GM20431 (cell line): ENCODE results near the gene MAP3K7.
"Not testable (repeated sequence)": the region's sequence is repeated elsewhere in the genome, so short reads cannot be mapped to it uniquely, and the experiment has no call there.

Experiments
- in situ Hi-C: fragments of 300-500 bp; cut with MseI, MboI; formaldehyde crosslinking; loops from one replicate; pipeline ENCODE4 v1.15.0; 2020; ENCODE audit warnings: low sequenced_read_pairs; ENCODE audit not compliant: unreplicated experiment

MAP3K7 gene

DNA sequence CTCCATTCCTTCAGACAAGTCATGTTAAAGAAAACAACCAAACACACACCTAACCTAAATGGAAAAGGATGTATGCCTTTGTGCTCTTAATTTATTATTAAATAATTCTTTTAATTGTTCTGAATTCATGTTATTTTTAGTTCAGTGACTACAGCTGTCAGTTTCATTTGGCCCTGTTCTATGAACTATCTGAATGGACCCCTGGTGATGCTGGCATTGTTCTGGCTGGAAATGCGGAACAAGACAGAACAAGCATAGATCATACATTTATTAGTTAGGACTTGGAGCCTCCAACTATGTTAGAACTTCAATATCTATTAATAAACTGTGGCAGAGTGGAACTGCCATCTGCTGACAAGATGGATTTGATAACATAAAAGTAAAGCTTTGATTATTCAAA, 5.7 kb downstream of the MAP3K7 start:
- in situ Hi-C loops = no loop called here

DNA sequence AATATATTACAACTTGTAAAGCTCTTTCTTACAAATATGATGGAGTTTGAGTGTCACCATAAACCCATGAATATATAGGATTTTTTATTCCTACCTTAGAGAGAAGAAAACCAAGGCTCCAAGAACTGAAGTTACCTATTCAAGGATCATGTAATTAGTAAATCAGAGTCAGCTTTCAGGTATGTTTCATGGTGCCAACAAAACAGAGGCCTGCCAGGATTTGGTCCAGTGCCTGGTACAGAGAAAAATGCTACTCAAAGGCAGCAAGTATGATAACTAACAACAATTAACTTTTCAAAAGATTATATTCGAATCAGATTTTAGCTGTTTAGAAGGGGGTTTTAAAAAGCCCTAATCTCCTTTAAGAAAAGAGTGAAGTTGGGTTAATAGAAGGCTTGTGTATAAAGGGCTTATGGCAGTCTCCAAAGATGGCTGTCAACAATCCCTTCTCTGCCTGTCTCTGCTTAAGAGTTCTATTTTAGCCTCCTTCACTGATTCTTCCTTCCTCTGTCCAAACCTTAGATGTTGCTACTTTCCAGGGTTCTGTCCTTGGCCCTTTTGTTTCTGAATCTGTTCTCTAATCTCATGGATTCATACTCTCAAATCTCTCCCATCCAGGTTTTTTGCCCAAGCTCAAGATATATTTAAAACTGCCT, 7.8 kb downstream of the MAP3K7 start:
- in situ Hi-C loops = no loop called here

DNA sequence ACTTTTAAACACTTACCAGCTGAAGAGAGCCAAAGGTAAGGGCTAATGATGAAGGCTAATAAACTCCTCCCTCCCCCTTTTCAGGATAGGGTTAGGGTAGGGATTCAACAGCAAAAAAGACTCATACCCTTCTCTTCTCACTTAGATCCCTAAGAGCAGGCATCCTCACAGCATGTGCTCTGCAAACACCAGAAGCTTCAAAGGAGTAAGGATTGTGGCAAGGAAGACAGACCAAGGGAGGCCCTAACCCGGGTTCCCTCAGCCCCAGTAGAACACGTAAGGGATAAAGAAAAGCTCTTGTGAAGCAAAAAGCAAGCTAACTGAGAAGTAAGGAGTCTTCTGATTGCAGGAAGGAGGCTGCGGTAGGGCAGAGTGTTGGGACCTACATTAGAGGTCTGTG, 11.6 kb downstream of the MAP3K7 start:
- in situ Hi-C loops = no loop called here

DNA sequence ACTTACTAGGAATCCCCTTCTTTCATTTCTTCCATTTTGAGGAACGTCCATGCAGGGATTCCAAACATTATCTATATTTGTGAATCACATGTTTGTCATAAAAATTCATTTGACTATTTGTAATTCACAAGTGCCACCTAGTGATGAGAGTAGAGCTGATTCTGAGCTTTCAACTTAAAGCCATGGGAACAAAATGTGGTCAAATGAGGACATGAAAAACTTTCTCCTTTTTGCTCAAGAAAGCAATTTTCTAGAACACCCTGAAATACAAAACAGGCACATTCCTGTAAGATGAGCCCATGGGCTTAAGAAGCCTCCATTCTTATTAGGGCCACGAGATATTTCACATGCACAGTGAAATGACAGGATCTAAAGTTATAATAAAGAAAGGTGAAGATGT, 12.3 kb downstream of the MAP3K7 start:
- in situ Hi-C loops = no loop called here

DNA sequence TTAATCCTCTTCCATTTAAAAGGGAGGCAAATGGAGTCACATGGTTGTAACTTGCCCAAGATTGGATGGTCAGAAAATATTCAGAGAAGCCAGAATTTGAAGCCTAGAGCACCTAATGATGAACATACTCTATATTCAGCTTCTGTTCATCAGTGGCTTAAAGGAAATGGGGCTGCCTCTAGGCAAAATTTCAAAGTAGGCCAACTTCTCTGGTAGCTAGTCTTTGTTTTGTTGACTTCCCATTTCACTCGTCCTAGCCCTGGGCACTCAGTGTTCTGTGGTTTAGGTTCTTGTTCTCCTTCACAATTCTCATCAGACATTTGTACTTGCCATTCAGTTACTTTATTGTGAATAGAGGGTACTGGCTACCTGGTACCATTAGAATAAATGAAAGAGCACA, 13.2 kb downstream of the MAP3K7 start:
- in situ Hi-C loops = no loop called here

DNA sequence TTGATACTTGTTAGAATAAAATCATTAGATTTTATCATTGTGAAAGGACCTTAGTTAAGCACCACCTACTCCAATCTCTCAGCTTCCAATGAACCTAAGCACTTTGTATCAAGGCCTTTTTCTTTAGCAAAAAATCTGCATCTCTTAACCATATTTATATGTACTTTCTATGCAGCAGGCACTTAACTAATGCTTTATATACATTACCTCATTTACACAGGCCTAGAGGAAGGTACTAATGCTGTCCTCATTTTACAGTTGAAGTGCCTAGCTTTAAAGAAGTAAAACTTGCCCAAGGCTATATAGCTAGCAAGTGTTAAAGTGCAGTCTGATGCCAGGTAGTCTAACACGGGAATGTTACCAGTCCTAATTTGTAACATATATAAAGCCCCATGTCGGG, 14.0 kb downstream of the MAP3K7 start:
- in situ Hi-C loops = no loop called here

DNA sequence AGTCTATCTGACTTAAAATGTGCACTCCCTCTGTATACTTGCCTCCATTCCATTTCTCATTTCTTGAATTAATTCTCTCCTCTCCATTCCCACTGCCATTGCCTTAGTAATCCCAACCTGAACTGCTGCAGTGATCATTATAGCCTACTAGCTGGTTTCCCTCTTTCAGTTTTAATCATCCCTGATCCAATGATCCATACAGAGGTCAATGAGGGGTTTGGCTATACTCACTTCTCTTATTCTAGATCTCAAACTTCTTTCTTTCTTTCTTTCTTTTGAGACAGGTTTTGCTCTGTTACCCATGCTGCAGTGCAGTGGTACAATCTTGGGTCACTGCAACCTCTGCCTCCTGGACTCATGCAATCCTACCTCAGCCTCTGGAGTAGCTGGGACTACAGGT, 17.6 kb downstream of the MAP3K7 start:
- in situ Hi-C loops = no loop called here

DNA sequence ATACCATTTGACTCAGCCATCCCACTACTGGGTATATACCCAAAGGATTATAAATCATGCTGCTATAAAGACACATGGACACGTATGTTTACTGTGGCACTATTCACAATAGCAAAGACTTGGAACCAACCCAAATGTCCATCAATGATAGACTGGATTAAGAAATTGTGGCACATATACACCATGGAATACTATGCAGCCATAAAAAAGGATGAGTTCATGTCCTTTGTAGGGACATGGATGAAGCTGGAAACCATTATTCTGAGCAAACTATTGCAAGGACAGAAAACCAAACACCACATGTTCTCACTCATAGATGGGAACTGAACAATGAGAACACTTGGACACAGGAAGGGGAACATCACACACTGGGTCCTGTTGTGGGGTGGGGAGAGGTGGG, 19.2 kb downstream of the MAP3K7 start:
- in situ Hi-C loops = not testable (repeated sequence)

DNA sequence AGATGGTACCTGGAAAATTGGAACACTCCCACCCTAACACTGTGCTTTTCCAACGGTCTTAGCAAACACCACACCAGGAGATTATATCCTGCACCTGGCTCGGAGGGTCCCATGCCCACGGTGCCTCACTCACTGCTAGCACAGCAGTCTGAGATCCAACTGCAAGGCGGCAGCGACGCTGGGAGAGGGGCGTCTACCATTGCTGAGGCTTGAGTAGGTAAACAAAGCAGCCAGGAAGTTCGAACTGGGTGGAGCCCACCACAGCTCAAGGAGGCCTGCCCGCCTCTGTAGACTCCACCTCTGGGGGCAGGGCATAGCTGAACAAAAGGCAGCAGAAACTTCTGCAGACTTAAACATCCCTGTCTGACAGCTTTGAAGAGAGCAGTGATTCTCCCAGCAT, 24.5 kb downstream of the MAP3K7 start:
- in situ Hi-C loops = not testable (repeated sequence)

DNA sequence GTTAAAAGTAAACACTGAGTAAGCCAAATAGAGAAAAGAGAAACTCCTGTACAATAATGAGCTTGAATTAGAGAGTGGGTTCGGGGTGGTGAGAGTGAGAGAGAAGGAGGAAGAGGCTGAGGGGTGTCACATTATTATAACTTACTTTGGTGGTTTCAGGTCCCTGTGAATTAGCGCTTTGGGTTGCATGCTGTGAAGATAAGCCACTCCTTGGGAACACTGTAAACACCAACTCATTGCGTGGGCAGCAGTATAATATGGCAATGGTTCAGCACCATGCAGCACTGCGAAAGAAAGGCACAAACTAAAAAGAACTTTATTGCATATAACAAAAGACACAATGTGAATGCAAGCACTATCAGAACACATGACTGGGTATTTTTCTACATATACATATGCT, 26.9 kb downstream of the MAP3K7 start:
- in situ Hi-C loops = no loop called here

DNA sequence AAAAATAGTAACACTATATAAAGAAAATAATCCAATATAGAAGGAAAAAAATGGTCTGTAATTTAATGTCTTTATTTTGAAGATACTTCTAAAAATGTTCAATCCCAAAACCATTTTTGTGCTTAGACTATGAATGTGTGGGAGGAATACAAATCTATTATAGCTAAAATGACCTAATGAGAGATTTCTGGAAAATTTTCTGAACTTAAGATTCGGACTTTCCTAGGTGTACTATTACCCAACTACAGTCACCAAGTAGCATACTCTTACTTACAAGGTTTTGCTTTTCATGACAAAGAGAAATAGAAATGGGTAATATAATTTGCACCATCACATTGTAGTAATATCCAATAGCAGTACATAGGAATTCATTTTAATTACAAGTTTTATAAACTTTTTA, 29.9 kb downstream of the MAP3K7 start:
- in situ Hi-C loops = no loop called here

DNA sequence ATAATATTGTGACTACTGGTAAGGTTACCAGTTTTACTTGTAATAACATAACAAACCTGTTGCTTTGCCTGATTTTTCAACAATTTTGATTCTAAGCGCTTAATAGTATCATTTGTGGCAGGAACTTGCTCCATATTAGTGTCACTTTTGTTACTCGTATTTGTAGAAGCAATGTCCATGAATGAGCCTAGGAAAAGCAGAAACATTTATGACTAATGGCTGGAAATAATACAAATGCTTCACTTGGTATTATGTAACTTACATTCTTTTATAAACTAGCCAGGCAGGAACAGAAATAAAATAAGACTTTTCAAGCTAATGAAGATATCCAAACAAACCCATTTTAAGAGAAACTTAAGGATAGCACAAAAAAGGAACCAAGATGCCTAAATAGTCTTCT, 38.9 kb downstream of the MAP3K7 start:
- in situ Hi-C loops = no loop called here

DNA sequence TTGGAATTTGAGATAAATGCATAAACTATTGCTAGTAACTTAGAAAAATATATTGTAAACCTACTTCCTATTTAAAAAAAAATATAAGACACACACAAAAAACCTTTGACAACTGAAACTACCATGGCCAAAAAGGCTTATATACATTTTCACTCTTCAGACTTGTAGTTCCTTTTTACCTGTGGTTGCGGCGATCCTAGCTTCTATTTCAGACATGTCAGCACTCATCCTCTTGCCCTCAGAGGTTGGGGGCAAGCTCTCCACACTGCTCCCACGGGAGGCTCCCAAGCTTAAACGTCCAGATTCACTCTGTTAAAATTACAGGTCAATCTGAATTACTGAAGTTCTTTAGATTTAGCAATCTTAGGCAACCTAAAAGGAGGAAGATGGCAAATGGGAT, 39.8 kb downstream of the MAP3K7 start:
- in situ Hi-C loops = no loop called here

DNA sequence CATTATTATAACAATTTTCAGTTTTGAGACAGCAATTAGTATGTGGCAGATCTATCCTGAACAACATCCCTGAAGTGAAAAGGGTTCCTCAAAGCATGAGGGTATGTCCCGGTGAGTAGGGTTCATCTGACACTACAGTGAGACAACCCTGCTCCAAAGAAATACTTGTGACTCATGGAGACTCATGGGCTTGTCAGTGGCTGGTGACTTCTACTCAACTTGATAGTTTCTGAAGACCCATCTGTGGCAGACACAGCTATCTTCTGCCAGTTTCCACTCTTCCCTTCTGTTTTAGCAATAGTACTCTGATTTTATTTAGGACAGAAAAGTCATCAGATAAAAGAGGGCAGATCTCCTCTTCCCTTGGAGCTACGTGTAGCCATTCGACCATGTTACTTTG, 41.4 kb downstream of the MAP3K7 start:
- in situ Hi-C loops = no loop called here

DNA sequence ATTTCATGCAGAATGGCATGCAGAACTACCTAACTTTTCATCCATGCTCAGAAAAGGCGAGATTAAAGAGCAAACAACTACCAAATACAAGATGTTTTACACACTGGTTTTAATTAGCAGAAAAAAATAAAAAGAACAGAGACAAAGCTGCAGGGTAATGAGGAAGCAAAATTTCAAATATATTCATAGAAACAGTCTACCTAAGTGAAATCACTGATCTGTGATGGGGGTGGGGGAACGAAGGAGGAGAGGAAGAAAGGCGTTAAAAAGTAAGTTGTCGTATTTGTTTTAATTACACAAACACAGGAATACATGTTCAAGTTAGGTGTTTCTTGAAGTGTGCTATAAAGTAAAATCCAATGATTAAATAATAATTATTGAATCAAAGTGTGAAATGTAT, 42.1 kb downstream of the MAP3K7 start:
- in situ Hi-C loops = no loop called here

DNA sequence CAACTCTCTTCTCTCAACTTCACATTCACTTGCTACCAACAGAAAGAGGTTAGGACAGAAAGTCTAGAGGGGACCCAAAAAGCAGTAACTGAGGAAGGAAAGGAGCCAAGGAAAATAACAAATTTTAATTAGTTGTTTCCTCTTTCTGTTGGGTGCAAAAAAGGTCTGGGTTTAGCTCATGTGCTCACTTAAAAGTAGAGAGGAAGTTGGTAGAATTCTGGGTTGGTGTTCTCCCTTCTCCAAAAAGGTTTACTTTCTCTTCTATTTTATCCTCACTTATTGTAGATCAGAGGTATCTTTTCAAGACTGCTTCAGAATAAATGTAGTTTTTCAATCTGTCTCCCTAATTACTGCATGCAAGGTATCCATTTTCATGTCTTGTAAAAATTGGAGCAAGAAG, 42.8 kb downstream of the MAP3K7 start:
- in situ Hi-C loops = no loop called here

DNA sequence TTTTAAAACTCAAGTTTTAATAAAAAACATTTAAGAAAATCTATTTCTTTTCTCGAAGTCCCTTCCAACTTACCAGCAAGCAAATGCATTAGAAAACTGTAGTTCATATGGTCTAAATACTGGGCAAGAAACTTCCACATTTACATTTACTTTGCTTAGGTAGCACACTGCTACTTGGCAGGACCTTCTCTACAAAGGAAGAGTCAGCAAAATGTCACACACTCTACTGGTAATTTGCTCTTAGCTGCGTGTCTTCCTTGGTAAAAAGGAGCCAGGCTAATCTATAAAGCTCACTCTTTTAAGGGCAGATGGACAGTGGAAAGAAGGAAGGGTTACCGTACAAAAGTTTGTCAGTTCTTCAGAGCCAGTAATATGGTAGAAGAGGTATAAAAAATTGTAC, 45.7 kb downstream of the MAP3K7 start:
- in situ Hi-C loops = no loop called here

DNA sequence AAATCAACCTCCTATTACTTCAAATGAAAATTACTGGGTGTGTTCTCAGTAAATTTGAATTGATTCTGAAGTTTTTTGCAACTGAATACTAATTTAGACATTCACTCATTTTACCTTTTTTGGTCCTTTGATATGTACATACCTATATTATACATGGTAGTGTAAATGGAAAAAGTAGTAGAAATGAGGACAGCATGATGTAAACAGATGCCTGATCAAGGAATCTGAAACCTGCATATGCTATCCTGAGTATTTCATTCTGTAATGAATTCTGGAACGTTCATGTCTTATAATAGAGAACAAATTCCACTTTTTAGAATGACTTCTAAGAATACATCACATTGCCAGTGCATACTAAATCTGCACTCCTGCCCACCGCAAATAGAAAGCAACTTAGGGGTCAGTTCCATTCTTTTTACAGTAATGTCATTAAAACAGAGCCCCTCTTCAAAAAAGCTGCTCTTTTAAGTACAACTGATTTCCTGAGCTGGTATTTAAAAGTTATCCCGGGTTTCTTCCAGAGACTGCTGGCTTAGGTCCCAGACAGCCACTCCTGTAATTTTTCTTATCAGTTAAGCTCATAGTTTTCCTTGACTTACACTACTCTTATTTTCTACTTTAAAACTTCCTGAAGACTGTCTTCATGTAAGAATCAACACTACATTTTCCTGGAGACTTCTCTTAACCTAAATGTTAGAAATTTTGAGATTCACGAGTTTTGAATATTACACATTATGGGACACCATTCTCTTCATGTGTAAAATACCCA, 48.4 kb downstream of the MAP3K7 start:
- in situ Hi-C loops = no loop called here

DNA sequence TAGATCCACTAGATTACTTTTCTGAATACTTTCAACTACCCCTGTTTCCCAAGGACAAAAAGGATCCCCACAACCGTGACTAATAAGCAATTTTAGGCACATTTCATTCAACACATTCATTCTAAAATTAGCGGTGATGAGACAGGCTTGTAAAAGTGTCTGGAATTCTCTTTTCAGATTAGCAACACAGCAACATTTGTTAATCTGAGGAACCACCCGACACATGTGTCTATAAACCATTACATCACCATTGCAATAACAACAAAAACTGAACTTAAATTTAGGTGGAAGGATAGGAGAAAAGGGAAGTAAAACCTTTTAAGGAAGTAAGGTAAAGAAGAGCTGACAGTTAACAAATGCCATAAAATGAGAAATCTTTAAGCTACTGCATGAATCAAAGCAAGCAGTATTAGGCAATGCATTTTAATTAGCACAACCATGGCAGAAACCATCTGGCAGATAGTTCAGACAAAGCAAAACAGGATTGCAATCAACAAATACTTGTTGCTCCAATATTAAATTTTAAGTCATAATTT, 49.1 kb downstream of the MAP3K7 start:
- in situ Hi-C loops = no loop called here

DNA sequence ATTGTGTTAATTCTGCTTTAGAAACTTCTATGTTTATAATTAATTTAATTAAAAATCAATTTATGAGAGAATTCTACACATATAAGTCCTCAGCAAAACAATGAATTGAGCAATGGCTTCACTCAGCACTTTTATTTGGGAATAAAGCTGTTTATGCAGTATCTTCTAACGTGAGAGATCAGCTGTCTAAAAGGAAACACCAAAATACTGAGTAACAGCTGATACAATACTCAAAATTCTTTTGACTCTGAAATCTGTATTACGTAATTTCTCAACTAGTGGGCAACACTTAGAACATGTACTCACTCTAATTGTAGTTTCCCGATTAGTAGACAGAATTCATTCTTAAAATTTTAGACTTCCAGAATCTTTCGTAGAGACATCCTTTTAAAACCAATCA, 49.8 kb downstream of the MAP3K7 start:
- in situ Hi-C loops = no loop called here

DNA sequence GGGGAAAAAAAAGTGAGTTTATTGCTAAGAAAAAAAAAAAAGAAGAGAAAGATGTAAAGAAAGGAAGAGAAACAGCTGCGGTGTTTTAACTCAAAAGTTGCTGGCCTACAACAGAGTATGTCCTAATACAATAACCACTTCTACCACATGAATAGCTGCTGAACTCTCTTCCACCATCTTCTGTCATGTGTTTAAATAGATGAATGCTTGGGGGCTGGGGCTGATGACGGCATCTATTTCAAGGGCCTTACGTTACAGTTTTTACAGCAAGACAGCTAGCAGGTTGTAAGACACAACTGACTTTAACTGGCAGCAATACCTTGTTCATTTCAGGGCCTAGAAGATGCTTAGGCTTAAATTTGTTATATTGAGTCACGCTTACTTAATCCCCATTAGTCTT, 50.4 kb downstream of the MAP3K7 start:
- in situ Hi-C loops = no loop called here
